Neural progenitor cell (in vitro differentiated cells): ENCODE measurements around the gene NDOR1.

Experiments
- CTCF ChIP-seq: fragments of 200-600 bp; sonication (generic); IDR thresholded peaks from 2 replicates; pipeline ENCODE4 v1.5.1; 2017; ENCODE audit warnings: antibody characterized with exemption, mild to moderate bottlenecking
- EZH2 ChIP-seq: fragments of 200-600 bp; sonication (generic); IDR thresholded peaks from 2 replicates; pipeline ENCODE4 v1.6.1; 2017; ENCODE audit warnings: antibody characterized with exemption, mild to moderate bottlenecking, moderate library complexity
- EZH2phosphoT487 ChIP-seq: fragments of 200-600 bp; sonication (generic); IDR thresholded peaks from 2 replicates; pipeline ENCODE4 v1.6.1; 2017; ENCODE audit warnings: antibody characterized with exemption

DNA sequence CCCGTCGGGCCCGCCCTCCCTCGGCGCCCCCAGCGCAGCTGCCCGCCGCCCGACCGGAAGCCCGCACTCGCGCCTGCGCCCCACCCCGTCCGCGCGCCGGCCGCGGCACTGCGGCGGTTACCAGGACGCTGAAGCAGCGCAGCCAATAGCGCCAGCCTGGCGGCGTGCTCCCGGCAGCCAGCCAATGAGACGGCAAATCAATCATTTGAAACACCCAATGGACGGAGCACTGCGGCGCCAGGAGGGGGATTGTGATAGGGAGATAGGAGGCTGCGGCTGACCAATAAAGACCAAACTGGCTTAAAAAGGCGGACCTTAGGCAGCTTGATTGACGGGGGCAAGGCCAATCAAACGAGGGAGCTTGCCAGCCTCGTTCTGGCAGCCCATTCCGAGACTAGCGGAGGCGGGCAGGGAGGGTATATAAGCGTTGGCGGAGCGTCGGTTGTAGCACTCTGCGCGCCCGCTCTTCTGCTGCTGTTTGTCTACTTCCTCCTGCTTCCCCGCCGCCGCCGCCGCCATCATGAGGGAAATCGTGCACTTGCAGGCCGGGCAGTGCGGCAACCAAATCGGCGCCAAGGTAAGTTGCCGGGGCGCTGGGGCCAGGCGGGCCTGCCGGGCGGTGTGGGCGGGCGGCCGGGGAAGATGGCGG, 35.5 kb downstream of the NDOR1 start, which contains the start of gene TUBB4B:
- TF ChIP-seq CTCF (no peak), EZH2phosphoT487 (no peak), EZH2 (no peak)
